Suprapubic skin (tissue), 3 donors: ENCODE measurements around the gene UXS1.

Source experiments
- CTCF ChIP-seq, 2 donors: fragments of 200-600 bp in 1 of 2; fragments of 450-650 bp in 1 of 2; sonication (generic) in 1 of 2; IDR thresholded peaks; one replicate each; pipeline ENCODE4 v1.5.1; 2016 to 2019; ENCODE audit warnings: antibody characterized with exemption in 2 of 2, mild to moderate bottlenecking in 1 of 2, moderate library complexity in 1 of 2
- POLR2A ChIP-seq, 2 donors: fragments of 450-650 bp; IDR thresholded peaks; one replicate each; pipeline ENCODE4 v1.6.1; 2017; ENCODE audit warnings: antibody characterized with exemption in 2 of 2, mild to moderate bottlenecking in 2 of 2, moderate library complexity in 2 of 2

GRCh38 chr2:106099691-106100090 lies 94.4 kb downstream of the UXS1 start:
- TF ChIP-seq POLR2A (IDR thresholded peaks at IDR 0.05), result no peak
- no peak for TF ChIP-seq CTCF (IDR thresholded peaks at IDR 0.05)
